PFSK-1 (cell line): Measurements from ENCODE around the gene FBXL16.

Source experiments
- FOXP2 ChIP-seq: optimal IDR thresholded peaks from 2 replicates; pipeline ENCODE3; 2011; ENCODE audit warnings: borderline replicate concordance, control low read depth, inconsistent platforms; ENCODE audit not compliant: insufficient read depth; ENCODE audit errors: extremely low read length, extremely low read depth
- POLR2AphosphoS5 ChIP-seq: IDR thresholded peaks from 2 replicates; pipeline ENCODE4 v1.6.1; 2012; ENCODE audit warnings: low read depth, mild to moderate bottlenecking, control low read depth, low read length, moderate library complexity
- REST ChIP-seq, 2 experiments: IDR thresholded peaks; 2 replicates each; pipeline versions ENCODE4 v1.6.1 to v1.8.0; 2011 to 2012; ENCODE audit warnings: low read depth in 2 of 2, low read length in 2 of 2, control low read depth in 1 of 2, inconsistent platforms in 1 of 2, mild to moderate bottlenecking in 1 of 2, moderate library complexity in 1 of 2; ENCODE audit not compliant: insufficient read depth in 1 of 2
- SIN3A ChIP-seq: IDR thresholded peaks from 2 replicates; pipeline ENCODE4 v1.6.1; 2012; ENCODE audit warnings: mild to moderate bottlenecking, low read length, moderate library complexity, borderline replicate concordance; ENCODE audit not compliant: insufficient read depth
- TAF1 ChIP-seq: IDR thresholded peaks from 2 replicates; pipeline ENCODE4 v1.6.1; 2012; ENCODE audit warnings: low read length, control low read depth, borderline replicate concordance; ENCODE audit not compliant: insufficient read depth

Gene FBXL16

GRCh38 chr16:721765-722540, 16.4 kb upstream of the FBXL16 start:
- TF ChIP-seq POLR2AphosphoS5 (no peak), REST (IDR thresholded peaks at IDR 0.05; ENCODE audit: insufficient read depth in 1 of 2, low read depth in 2 of 2, low read length in 2 of 2) (no peak), FOXP2 (no peak), SIN3A (no peak), TAF1 (no peak)

- TF ChIP-seq REST (IDR thresholded peaks at IDR 0.05; ENCODE audit: insufficient read depth in 1 of 2, low read depth in 2 of 2, low read length in 2 of 2) (no peak), TAF1 (no peak), SIN3A (no peak), FOXP2 (no peak), POLR2AphosphoS5 (no peak)
Observed at GRCh38 chr16:720990-721764, 15.6 kb upstream of the FBXL16 start, which contains the start of gene ANTKMT. TSS of gene ANTKMT (plus strand) at chr16:721146. CDS start at chr16:721275, 129 bp downstream.

GRCh38 chr16:720447-720989, 14.9 kb upstream of the FBXL16 start:
- TF ChIP-seq FOXP2 (no peak), POLR2AphosphoS5 (peak; percentile 53), TAF1 (no peak), SIN3A (0 out of 2 replicates have a peak, but pooled peaks have one; percentile 80), REST (IDR thresholded peaks at IDR 0.05; ENCODE audit: insufficient read depth in 1 of 2, low read depth in 2 of 2, low read length in 2 of 2) (no peak)

- TF ChIP-seq POLR2AphosphoS5 (peak; percentile 61; the same call in 1 of the 2 replicates), SIN3A (no peak), FOXP2 (no peak), REST (IDR thresholded peaks at IDR 0.05; ENCODE audit: insufficient read depth in 1 of 2, low read depth in 2 of 2, low read length in 2 of 2) (0 out of 4 replicates have a peak, but pooled peaks of 1 of the 2 experiments have one; percentile 7)
Observed at GRCh38 chr16:719815-720446, 14.3 kb upstream of the FBXL16 start.
